GM12875 (cell line): ENCODE measurements around the gene TMED8.

Experiments used
- H3K4me3 ChIP-seq: one replicate; pipeline ENCODE4 v1.5.1; 2011; ENCODE audit warnings: low read depth, low read length, control low read depth
- TF ChIP-seq, protein P1 (sequence below): IDR thresholded peaks from 2 replicates; pipeline ENCODE4 v1.5.1; 2011; ENCODE audit warnings: low read depth, mild to moderate bottlenecking, control low read depth, inconsistent platforms, low read length, moderate library complexity, borderline replicate concordance; ENCODE audit not compliant: insufficient read depth

Gene TMED8

DNA sequence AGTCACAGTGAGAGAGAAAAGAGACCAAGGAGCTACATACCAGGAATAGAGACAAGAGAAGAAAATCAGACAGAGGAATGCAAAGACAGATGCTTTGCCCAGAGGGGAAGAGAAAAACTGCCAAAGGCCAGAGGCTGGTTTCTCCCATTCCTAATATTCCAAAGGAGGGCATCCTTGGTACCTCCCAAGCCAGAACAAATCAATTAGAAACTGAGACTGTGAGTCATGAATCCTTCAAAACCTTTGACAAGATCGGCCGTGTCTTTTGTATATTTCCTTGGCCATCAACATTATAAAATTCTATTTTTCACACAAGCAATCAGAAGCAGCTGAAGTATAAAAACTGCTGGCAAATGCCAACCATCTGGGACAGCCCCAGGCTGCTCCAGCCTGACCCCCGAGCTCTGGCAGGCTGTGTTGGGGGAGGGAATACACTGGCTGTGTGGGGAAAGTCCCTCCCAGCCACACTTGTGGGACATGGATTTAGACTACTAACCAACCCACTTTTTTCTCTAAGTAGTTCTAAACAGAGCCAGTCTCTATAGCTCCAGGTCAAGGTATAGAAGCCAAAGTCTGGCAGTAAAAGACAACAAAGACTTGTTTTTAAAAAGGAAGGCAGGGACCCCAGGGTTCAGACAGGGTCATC is 69.9 kb downstream of the TMED8 start:
- H3K4me3 ChIP-seq = no peak overlapping the region
- TF ChIP-seq, protein P1, sequence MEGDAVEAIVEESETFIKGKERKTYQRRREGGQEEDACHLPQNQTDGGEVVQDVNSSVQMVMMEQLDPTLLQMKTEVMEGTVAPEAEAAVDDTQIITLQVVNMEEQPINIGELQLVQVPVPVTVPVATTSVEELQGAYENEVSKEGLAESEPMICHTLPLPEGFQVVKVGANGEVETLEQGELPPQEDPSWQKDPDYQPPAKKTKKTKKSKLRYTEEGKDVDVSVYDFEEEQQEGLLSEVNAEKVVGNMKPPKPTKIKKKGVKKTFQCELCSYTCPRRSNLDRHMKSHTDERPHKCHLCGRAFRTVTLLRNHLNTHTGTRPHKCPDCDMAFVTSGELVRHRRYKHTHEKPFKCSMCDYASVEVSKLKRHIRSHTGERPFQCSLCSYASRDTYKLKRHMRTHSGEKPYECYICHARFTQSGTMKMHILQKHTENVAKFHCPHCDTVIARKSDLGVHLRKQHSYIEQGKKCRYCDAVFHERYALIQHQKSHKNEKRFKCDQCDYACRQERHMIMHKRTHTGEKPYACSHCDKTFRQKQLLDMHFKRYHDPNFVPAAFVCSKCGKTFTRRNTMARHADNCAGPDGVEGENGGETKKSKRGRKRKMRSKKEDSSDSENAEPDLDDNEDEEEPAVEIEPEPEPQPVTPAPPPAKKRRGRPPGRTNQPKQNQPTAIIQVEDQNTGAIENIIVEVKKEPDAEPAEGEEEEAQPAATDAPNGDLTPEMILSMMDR = no peak

DNA sequence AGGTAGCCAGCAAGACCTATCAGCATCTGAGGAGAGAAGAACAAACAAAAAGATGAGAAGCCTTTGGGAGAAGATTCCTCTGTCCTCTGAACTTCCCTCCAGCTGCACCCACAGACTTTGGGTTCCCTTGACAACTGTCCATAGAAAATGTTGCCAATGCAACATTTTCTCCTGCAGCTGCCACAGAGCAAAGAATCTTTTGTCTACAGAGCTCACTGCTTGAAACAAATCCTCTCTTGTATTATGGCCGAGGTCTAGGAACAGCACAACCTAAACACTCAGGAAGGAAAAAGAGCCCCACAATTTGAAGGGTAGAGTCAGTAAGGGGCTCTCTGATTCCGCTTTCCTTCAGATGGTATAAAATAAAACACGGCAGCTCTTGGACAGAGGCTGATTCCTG is 70.5 kb downstream of the TMED8 start:
- no peak overlapping the region for H3K4me3 ChIP-seq
- TF ChIP-seq, protein P1 = no peak

DNA sequence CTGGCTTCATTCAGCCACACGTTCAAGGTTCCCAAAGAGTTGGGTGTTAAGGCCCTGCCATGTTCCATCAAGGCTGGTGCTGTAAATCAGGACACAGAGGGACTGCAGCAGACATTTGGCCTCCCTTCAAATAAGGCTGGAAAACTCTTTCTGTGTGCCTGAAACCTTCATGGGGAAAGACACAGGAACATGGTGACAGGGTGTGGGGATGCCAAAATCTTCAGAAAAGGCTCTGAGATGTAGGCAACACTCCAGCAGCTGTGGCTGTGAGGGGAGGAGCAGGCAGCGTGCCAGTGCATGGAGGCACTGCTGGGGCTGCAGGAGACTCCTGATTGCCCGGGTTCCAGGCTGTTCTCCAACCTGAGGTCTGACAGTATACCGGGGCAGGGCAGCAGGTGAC is 71.2 kb downstream of the TMED8 start:
- H3K4me3 ChIP-seq = no peak overlapping the region

DNA sequence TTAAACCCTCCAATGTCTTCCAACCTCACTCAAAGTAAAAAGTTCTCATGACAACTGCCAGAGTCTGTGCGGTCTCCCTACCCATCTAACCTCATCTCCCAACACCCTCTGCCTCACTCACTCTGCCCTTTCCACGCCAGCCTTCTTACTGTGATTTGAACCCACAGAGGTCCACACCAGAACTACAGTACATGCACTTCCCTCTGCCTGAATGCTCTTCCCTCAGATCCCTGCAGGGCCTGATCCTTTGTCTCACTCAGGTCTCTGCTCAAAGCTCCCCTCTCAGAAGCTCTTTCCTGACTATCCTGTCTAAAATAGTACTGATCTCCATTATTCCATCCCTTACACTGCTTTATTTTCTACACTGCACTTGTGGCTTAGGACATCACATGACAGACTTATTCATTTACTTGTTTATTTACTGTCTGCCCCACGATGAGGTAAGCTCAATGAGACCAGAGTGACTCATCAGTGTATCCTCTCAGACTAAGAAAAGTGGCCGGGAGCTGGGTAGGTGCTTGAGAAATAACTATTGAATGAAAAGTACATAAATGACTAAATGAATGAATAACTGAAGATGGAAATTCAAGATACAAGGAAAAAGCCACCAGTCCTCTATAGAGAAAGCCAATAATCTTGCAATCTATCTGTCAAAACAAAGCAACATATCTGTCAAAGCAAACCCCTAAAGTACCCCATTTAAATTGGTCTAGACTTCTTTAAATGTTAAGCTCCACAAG is 73.3 kb downstream of the TMED8 start:
- TF ChIP-seq, protein P1 = no peak
- no peak overlapping the region for H3K4me3 ChIP-seq

More for the DNA sequence above, 71.2 kb downstream of the TMED8 start:
- TF ChIP-seq, protein P1 = no peak

DNA sequence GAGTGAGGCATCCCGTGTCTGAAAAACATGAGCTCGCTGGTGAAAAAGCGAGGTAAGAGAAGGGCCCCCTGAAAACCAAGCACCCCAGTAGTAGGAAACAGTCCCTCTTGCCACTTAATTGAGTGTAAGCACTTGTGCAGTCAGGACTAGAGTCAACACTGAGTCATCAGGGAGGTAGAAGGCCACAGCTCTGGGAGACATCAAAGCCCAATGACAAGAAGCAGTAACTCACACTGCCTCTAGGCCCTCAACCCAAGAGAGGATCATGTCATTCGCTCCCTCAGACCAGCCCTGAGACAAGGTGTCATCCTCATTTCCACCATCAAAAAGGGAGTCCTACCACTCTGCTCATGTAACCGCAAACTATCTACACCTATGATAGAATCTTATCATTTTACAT is 74.0 kb downstream of the TMED8 start:
- TF ChIP-seq, protein P1 = no peak
- no peak overlapping the region for H3K4me3 ChIP-seq

DNA sequence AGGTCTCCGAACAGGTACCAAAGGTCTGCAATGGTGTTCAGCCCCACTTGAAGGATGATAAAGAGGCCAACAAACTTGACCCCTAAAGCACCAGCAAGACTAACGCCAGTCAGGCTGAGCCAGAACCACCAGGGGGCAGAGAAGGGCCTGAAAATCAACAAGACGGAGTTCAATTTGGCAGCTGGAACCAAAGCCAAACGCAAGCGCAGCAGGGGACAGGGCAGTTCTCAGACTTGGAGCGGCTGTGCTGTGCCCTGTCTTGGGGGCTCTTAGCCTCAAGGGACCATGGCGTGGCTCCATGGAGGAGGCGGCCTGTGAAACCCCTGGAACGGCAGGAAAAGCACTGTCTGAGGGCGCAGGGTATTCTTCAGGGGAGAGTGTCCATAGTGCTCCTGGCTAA is 75.8 kb downstream of the TMED8 start:
- no peak overlapping the region for H3K4me3 ChIP-seq
- TF ChIP-seq, protein P1 = peak; percentile 88

DNA sequence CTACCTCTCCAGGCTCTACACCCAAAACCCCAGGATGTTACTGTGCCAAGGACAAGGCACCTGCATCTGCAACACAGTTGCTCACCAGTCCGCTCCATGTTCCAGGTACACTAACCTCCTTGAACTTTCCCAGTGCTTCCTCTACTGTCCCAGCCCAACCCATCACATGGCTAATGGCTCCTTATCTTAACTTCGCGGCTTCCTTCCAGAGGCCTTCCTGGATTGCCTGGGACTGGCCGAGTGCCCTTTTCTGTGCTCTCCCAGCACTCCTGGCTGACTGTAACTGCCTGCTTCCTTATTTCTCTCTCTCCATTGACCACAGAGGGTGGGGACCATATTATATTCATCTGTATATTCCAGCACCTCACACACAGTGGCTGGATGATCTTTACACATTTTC is 77.1 kb downstream of the TMED8 start:
- H3K4me3 ChIP-seq = no peak overlapping the region
- TF ChIP-seq, protein P1 = no peak
